EH (cell line): Measurements from ENCODE around the gene RAD51B.
"Not testable (repeated sequence)": the region's sequence is repeated elsewhere in the genome, so short reads cannot be mapped to it uniquely, and the experiment has no call there.

Experiments
- DNase-seq: peaks from one replicate; pipeline ENCODE4 v3.0.0-alpha.2; 2015; ENCODE audit warnings: low read depth

Gene RAD51B

GRCh38 chr14:68112442-68112841 is 292.9 kb downstream of the RAD51B start:
- DNase-seq, result no peak

GRCh38 chr14:68113343-68113930 is 293.9 kb downstream of the RAD51B start:
- DNase-seq, result no peak

- not testable (repeated sequence) for DNase-seq
Observed at GRCh38 chr14:68115952-68116351, 296.4 kb downstream of the RAD51B start.

- DNase-seq, result no peak
Observed at GRCh38 chr14:68122651-68123050, 303.1 kb downstream of the RAD51B start.

GRCh38 chr14:68124050-68124449 is 304.5 kb downstream of the RAD51B start:
- no peak for DNase-seq

- DNase-seq, result peak; percentile 80
Observed at GRCh38 chr14:68124979-68125731, 305.6 kb downstream of the RAD51B start.

- DNase-seq, result no peak
Observed at GRCh38 chr14:68127166-68127565, 307.6 kb downstream of the RAD51B start.

GRCh38 chr14:68131907-68132306 is 312.3 kb downstream of the RAD51B start:
- no peak for DNase-seq

- DNase-seq, result no peak
Observed at GRCh38 chr14:68132563-68133121, 313.1 kb downstream of the RAD51B start.

GRCh38 chr14:68133856-68134255 is 314.3 kb downstream of the RAD51B start:
- no peak for DNase-seq

GRCh38 chr14:68135028-68135427 is 315.4 kb downstream of the RAD51B start:
- DNase-seq, result no peak

- DNase-seq, result peak; percentile 63
Observed at GRCh38 chr14:68135566-68135965, 316.0 kb downstream of the RAD51B start.

- peak; percentile 99 for DNase-seq
Observed at GRCh38 chr14:68137704-68138619, 318.4 kb downstream of the RAD51B start.

- no peak for DNase-seq
Observed at GRCh38 chr14:68139431-68140075, 320.0 kb downstream of the RAD51B start.

GRCh38 chr14:68140076-68140741 is 320.6 kb downstream of the RAD51B start:
- DNase-seq, result peak; percentile 98

- no peak for DNase-seq
Observed at GRCh38 chr14:68140806-68141205, 321.2 kb downstream of the RAD51B start.

GRCh38 chr14:68141281-68142088 is 321.9 kb downstream of the RAD51B start:
- no peak for DNase-seq

- peak; percentile 92 for DNase-seq
Observed at GRCh38 chr14:68143341-68143841, 323.8 kb downstream of the RAD51B start.

GRCh38 chr14:68144051-68144681 is 324.6 kb downstream of the RAD51B start:
- no peak for DNase-seq

- DNase-seq, result no peak
Observed at GRCh38 chr14:68145036-68145435, 325.5 kb downstream of the RAD51B start.
